Keratinocyte (primary cell): ENCODE results near the gene SLC12A9. TPM values are rescaled to one million over a fixed set of nuclear protein-coding genes. Genes with fewer than 3 reads are reported as not detected.

Source experiments
- DNase-seq: peaks from one replicate; pipeline ENCODE4 v3.0.0-alpha.2; 2011; ENCODE audit warnings: low read depth, missing footprints, low spot score
- FAIRE-seq: peaks from 2 replicates; lab custom pipeline; 2011; peaks lifted over from hg19 to GRCh38; lab: Jason Lieb, UNC
- H2AFZ ChIP-seq: 2 replicates; pipeline ENCODE4 v1.6.0; 2012; ENCODE audit warnings: low read length, control low read depth, inconsistent platforms; ENCODE audit not compliant: control insufficient read depth
- H3K27ac ChIP-seq: 2 replicates; pipeline ENCODE4 v1.5.1; 2011; ENCODE audit warnings: low read length; ENCODE audit not compliant: control insufficient read depth, insufficient read depth
- H3K27me3 ChIP-seq: 3 replicates; pipeline ENCODE4 v1.6.0; 2011; ENCODE audit warnings: low read length; ENCODE audit not compliant: control insufficient read depth, insufficient read depth; ENCODE audit errors: extremely low read depth
- H3K36me3 ChIP-seq, 2 experiments: 2 replicates in 1 of 2; 3 replicates in 1 of 2; pipeline ENCODE4 v1.5.1; 2011; ENCODE audit warnings: low read length in 2 of 2, mild to moderate bottlenecking in 1 of 2; ENCODE audit not compliant: control insufficient read depth in 2 of 2, insufficient read depth in 2 of 2; ENCODE audit errors: extremely low read depth in 1 of 2
- H3K4me1 ChIP-seq: 3 replicates; pipeline ENCODE4 v1.5.1; 2011; ENCODE audit warnings: low read length; ENCODE audit not compliant: control insufficient read depth, insufficient read depth; ENCODE audit errors: extremely low read depth
- H3K4me2 ChIP-seq: 3 replicates; pipeline ENCODE4 v1.6.0; 2011; ENCODE audit warnings: low read depth, low read length; ENCODE audit not compliant: control insufficient read depth, insufficient read depth; ENCODE audit errors: extremely low read depth
- H3K4me3 ChIP-seq, 3 experiments: fragments of 200-600 bp in 1 of 3; sonication (generic) in 1 of 3; 2 replicates in 2 of 3; 3 replicates in 1 of 3; pipeline ENCODE4 v1.5.1; 2011 to 2016; ENCODE audit warnings: low read length in 3 of 3, mild to moderate bottlenecking in 3 of 3, control low read depth in 2 of 3, inconsistent platforms in 1 of 3, low read depth in 1 of 3, mixed read lengths in 1 of 3, mixed run types in 1 of 3, moderate library complexity in 1 of 3; ENCODE audit not compliant: control insufficient read depth in 2 of 3, insufficient read depth in 2 of 3; ENCODE audit errors: extremely low read depth in 1 of 3
- H3K79me2 ChIP-seq: 2 replicates; pipeline ENCODE4 v1.6.0; 2012; ENCODE audit warnings: low read length; ENCODE audit not compliant: control insufficient read depth, insufficient read depth
- H3K9ac ChIP-seq: 3 replicates; pipeline ENCODE4 v1.6.0; 2011; ENCODE audit warnings: low read length; ENCODE audit not compliant: control insufficient read depth, insufficient read depth; ENCODE audit errors: extremely low read depth
- H3K9me1 ChIP-seq: 3 replicates; pipeline ENCODE4 v1.6.0; 2011; ENCODE audit warnings: low read length; ENCODE audit not compliant: control insufficient read depth, insufficient read depth; ENCODE audit errors: extremely low read depth
- H3K9me3 ChIP-seq: 2 replicates; pipeline ENCODE4 v1.5.1; 2012; ENCODE audit warnings: low read depth, low read length; ENCODE audit not compliant: control insufficient read depth
- H4K20me1 ChIP-seq: 3 replicates; pipeline ENCODE4 v1.6.0; 2011; ENCODE audit warnings: low read length; ENCODE audit not compliant: control insufficient read depth, insufficient read depth; ENCODE audit errors: extremely low read depth
- CTCF ChIP-seq, 3 experiments: IDR thresholded peaks in 1 of 3; conservative IDR thresholded peaks in 1 of 3; optimal IDR thresholded peaks in 1 of 3; 2 replicates in 2 of 3; 3 replicates in 1 of 3; pipeline versions ENCODE3 to v1.5.1; 2011; ENCODE audit warnings: low read length in 3 of 3, mild to moderate bottlenecking in 3 of 3, moderate library complexity in 2 of 3, control low read depth in 1 of 3, inconsistent platforms in 1 of 3; ENCODE audit not compliant: insufficient read depth in 2 of 3; ENCODE audit errors: extremely low read depth in 1 of 3
- EZH2 ChIP-seq: IDR thresholded peaks from one replicate; pipeline ENCODE4 v1.6.1; 2012; ENCODE audit warnings: inconsistent platforms, mild to moderate bottlenecking, low read length, moderate library complexity
- dilution Hi-C: fragments of 300-500 bp; cut with MboI; formaldehyde crosslinking; loops from one replicate; pipeline ENCODE4 v1.7.0; 2020; ENCODE audit warnings: low sequenced_read_pairs; ENCODE audit not compliant: extremely low pct_ligation_motif_present
- polyA minus RNA-seq, 3 experiments: library from RNA; depleted of rRNA, polyadenylated mRNA; stranded (reverse); fragments of >200 nt; gene quantifications; 1 replicate in 1 of 3; 2 replicates in 1 of 3; 3 replicates in 1 of 3; pipeline ENCODE4 v1.2.3, GENCODE V29; 2011
- polyA plus RNA-seq, 5 experiments: library from polyadenylated mRNA; depleted of rRNA in 3 of 5; stranded (reverse) in 3 of 5; stranded (forward) in 1 of 5; unstranded in 1 of 5; fragments of >200 nt; gene quantifications; 1 replicate in 1 of 5; 2 replicates in 3 of 5; 3 replicates in 1 of 5; pipeline versions ENCODE4 v1.2.1 to v1.2.3, GENCODE V29; 2011 to 2012; ENCODE audit warnings: missing spikeins in 2 of 5, low read depth in 1 of 5, low replicate concordance in 1 of 5

Gene SLC12A9, protein sequence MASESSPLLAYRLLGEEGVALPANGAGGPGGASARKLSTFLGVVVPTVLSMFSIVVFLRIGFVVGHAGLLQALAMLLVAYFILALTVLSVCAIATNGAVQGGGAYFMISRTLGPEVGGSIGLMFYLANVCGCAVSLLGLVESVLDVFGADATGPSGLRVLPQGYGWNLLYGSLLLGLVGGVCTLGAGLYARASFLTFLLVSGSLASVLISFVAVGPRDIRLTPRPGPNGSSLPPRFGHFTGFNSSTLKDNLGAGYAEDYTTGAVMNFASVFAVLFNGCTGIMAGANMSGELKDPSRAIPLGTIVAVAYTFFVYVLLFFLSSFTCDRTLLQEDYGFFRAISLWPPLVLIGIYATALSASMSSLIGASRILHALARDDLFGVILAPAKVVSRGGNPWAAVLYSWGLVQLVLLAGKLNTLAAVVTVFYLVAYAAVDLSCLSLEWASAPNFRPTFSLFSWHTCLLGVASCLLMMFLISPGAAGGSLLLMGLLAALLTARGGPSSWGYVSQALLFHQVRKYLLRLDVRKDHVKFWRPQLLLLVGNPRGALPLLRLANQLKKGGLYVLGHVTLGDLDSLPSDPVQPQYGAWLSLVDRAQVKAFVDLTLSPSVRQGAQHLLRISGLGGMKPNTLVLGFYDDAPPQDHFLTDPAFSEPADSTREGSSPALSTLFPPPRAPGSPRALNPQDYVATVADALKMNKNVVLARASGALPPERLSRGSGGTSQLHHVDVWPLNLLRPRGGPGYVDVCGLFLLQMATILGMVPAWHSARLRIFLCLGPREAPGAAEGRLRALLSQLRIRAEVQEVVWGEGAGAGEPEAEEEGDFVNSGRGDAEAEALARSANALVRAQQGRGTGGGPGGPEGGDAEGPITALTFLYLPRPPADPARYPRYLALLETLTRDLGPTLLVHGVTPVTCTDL
- polyA plus RNA-seq: 14.5 to 24.9 TPM (median 19.8 TPM) in 3 replicates
- 2.7 TPM for polyA plus RNA-seq (2011; ENCODE audit: low read depth)
- polyA plus RNA-seq (2011; cell fraction: cytosol; rRNA removed): 3.7 and 8.3 TPM in 2 replicates
- 55.8 and 64.8 TPM in 2 replicates for polyA plus RNA-seq (2011; cell fraction: nucleus; rRNA removed)
- polyA plus RNA-seq (2012; ENCODE audit: low replicate concordance): 10.5 and 21.0 TPM in 2 replicates
- 21.7 to 43.2 TPM (median 31.8 TPM) in 3 replicates for polyA minus RNA-seq
- 13.6 TPM for polyA minus RNA-seq (2011; cell fraction: cytosol; rRNA and poly(A)+ RNA removed)
- 30.8 and 32.0 TPM in 2 replicates for polyA minus RNA-seq (2011; cell fraction: nucleus; rRNA and poly(A)+ RNA removed)

- Histone ChIP-seq H2AFZ (peak within 1 kb of the TSS; percentile 93), H3K36me3 (peaks cover 3 to 4% of the 10 kb centered on the region in 2 experiments), H3K9me1 (no peaks in the 10 kb centered on the region), H3K9ac (peak within 1 kb of the TSS; percentile 78), H3K4me2 (peak within 1 kb of the TSS; percentile 75), H3K4me3 (peak within 1 kb of the TSS; percentile 57 to 81 (median 67)), H3K4me1 (peaks cover 13% of the 10 kb centered on the region), H3K27me3 (no peaks in the 10 kb centered on the region), H4K20me1 (no peaks in the 10 kb centered on the region), H3K27ac (peak within 1 kb of the TSS; percentile 40), H3K9me3 (no peaks in the 10 kb centered on the region), H3K79me2 (peaks cover 25% of the 10 kb centered on the region)
- TF ChIP-seq EZH2: no peak
- peak; percentile 91 to 96 (median 94) for TF ChIP-seq CTCF (optimal IDR thresholded peaks at IDR 0.05 in 1 of 3, IDR thresholded peaks at IDR 0.05 in 1 of 3, conservative IDR thresholded peaks at IDR 0.05 in 1 of 3; ENCODE audit: extremely low read depth in 1 of 3, insufficient read depth in 2 of 3, low read length in 3 of 3)
- peak; percentile 74 for FAIRE-seq
- dilution Hi-C loops: no loop called here
- DNase-seq: no peak
Measured at GRCh38 chr7:100852048-100852872, at the start of gene SLC12A9. SLC12A9 (plus strand) TSS chr7:100852713; CDS start chr7:100854198, 1,485 bp downstream.

DNA sequence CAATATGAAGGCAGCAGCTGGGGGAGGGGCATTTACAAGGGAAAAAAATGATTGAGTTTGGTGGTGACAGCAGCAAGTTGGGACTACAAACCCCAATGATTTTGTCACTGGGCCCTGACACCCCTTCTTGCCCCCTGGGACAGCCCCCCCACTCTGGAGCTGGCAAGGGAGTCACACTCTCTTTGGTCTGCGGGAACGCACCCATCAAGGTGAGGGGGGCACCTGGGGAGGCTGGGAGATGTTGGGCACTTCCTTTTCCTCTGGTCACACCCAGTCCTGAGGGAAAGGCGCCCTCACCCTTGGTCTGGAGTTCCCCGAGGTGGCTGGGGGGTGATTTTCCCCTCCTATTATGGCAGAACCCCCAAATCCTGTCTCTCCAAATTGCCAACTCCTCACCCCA lies 49.6 kb upstream of the SLC12A9 start:
- TF ChIP-seq CTCF (optimal IDR thresholded peaks at IDR 0.05 in 1 of 3, IDR thresholded peaks at IDR 0.05 in 1 of 3, conservative IDR thresholded peaks at IDR 0.05 in 1 of 3; ENCODE audit: extremely low read depth in 1 of 3, insufficient read depth in 2 of 3, low read length in 3 of 3): no peak
- no peak for TF ChIP-seq EZH2
- Histone ChIP-seq H3K9me1 (no peaks in the 10 kb centered on the region), H4K20me1 (no peaks in the 10 kb centered on the region), H3K27me3 (no peaks in the 10 kb centered on the region), H3K27ac (peak overlapping the region; percentile 73), H3K4me3 (no peak overlapping the region), H3K36me3 (peaks cover 22 to 34% of the 10 kb centered on the region in 2 experiments), H3K9me3 (no peaks in the 10 kb centered on the region), H2AFZ (no peak overlapping the region), H3K4me2 (peak overlapping the region; percentile 71), H3K4me1 (peaks cover 43% of the 10 kb centered on the region), H3K9ac (peak overlapping the region; percentile 49), H3K79me2 (no peaks in the 10 kb centered on the region)
- FAIRE-seq: no peak
- DNase-seq: no peak
- dilution Hi-C loops: no loop called here
